HG03439 (cell line): ENCODE data around the gene GRB10.
A peak's percentile ranks its signal among the peaks of the same experiment; 100 is the strongest.

Experiments used
- ATAC-seq: cut with Tn5 transposase; IDR thresholded peaks from one replicate; pipeline ENCODE4 v1.9.1; 2021; ENCODE audit warnings: mild to moderate bottlenecking, moderate library complexity; ENCODE audit not compliant: unreplicated experiment

GRB10 gene

DNA sequence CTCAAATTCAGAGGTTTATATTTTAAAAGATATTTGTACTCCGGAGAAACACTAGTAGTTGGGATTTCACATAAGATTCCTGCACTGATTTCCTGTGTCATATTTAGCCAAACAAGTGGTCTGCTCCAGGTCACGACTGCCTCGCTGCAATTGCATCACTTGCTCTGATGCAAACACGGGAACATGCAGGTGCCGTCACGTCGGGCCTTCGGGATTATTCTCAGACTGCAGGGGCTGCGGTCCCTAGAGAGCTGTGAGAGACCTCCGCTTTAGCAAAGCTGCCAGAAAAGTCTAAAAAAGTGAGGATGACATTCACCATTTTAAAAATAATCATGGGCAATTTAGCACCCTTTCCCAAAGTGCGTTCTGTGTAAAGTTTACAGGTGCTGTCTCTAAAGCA lies 124.0 kb downstream of the GRB10 start:
- ATAC-seq, result no peak

DNA sequence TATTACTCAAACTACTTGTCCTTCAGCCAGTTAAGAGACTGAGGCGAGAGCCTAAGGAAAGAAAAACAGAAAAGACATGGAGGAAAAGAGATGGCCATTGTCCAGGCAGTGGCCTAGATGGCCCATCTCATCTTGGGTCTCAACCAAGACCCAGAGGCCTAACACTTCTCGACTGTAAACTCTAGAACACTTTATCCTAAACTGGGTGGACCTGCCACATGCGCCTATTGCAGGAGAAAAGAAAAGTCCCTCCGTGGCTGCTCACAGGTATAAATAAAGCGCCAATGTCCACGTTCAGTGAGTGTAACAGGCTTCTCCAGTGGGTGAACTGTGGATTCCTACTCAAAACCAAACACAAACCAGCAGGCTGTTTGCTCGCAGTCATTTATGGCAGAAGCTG lies 124.8 kb downstream of the GRB10 start:
- no peak for ATAC-seq

DNA sequence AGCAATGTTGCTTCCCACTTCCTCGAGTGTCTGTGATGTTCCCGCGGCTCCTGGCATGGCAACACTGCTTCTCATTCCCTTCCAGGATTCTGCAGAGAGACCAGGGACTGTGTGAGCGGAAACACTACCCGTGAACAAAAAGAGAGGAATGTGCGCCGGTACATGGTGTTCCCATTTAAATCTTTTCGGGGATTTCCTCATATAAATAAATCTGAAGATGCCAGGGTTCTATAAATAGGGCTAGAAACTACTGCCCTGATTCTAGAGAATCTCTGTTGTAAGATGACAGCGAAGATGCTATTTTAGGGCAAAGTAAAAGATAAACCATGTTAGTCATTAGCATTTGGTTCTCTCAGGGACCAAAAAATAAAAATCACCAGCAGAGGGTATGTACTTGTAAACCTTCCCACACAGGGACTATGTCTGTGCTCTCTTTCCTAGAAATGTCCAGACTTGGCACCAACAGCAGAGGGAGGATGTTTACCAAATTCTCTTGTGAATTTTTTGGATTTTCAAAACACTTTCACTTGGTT lies 125.3 kb downstream of the GRB10 start:
- ATAC-seq, result no peak

DNA sequence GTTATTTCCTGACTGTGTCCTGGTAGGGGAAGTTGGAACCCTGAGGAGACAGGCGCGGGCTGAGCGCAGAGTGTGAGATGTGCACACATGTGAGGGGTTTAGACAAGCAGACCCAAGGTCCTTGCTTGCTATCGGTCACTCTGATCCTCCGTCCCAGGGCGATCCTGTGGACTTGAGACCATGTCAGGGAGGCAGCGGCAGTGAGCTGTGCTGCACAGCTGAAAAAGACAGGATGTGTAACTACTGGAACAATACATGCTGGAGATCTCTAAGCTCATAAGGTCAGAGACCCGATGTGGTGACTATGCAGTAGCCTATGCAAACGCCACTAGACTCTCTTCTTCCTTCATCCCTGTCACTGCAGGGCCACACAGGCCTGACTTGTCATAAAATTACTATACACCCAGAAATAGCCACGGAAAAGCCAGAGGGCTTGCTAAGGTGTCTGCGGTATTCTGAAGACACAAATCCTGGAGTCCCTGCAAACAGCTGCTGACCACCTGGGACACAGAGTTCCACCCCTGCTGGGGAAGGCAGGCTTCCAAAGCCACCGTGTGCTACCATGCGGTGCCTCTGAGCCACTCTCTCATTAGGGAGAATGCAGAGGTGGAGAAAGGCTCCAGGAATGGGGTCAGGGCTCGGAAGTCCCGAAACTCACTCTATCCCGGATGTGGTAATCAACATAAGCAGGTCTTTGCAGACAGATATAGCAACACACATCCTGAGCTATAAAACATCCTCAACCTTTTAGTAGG lies 126.4 kb downstream of the GRB10 start:
- ATAC-seq, result no peak

DNA sequence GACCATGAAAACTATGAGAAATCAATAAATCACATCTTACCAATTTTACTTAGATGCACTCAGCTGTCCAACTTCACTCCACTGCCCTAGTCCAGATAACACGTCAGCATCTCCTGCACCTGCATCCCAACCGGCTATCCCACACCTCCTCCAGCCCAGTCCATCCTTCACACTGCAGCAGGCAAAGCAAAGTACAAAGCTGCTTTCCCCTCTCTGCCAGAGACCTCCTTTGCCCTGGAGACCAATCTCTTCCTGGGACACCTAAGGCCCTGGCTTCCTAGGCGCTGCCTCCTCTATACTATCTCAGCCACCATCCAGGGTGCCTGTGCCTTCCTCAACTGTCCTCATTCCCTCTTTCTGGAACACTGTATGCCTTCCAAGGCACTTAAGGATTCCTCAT lies 127.2 kb downstream of the GRB10 start:
- ATAC-seq, result no peak

DNA sequence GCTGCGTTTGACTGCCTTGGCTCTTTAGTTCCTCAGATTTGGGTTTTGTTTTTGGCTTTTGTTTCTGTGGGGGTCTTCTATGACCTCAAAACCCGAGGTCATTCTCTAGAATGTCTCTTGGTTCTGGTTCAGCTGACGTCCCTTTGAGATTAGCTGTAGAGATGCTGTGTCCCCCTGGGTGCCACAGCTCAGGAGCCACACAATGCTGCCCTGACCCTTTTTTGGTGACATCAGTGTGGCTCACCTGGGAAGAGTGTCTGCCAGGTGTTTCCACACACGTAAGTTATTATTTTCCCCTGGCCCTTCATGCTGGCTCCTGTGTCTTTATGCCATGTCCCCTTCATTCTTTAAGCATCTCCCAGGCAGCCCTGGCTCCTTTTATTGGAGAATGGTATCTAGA lies 127.7 kb downstream of the GRB10 start:
- no peak for ATAC-seq

DNA sequence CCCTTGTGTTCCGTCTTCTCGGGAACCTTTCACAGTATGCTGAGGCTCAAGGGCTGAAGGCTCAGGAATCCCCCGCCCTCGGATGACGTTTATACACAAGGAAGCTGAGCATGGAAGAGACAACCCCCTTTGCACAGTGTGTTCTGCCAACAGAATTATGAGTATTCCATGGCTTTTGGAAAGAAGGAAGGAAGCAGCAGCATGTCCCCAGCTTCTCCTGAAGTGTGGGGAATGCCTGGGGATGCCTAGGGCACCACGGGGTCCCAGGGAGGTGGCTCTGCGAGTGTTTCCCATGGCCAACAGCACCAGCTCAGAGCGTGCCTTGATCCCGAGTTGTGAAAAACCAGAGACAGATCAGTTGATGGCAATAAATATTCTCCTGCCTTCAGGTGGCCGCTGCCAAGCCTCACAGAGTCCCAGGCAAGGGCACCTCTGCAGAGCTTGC lies 128.7 kb downstream of the GRB10 start:
- ATAC-seq, result no peak

DNA sequence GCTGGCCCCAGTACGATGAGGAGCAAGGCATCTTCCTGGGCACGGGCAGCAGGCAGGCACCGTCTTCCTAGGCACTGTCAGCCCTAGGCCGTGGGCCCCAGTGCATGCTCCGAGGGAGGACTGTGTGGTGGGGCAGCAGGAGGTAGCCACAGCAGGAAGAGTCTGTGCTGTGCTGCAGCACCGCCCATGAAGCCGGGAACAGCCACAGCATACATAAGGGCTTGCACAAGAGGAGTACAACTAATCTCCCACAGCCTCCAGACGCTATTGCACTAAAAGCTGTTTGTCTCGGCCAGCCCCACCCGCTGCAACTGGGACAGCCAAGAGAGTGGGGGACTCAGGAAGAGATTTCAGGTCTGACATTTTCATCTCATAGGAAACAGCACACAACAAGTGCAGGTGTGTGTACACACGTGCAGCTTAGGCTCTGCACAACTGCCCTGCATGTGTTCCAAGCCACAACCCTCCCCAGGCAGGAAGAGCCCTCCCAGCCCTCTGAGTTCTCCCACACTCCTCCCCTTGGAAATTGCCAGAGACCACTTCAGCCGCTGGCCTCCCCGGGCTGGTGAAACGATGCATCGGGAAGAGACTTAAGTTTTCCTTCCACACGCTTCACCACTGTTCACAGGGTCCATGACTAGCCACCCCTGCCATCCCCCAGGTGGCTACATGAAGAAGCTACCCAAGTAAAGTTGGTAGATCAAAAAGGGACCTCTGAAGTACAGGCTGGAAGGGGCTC lies 129.4 kb downstream of the GRB10 start:
- ATAC-seq, result no peak

DNA sequence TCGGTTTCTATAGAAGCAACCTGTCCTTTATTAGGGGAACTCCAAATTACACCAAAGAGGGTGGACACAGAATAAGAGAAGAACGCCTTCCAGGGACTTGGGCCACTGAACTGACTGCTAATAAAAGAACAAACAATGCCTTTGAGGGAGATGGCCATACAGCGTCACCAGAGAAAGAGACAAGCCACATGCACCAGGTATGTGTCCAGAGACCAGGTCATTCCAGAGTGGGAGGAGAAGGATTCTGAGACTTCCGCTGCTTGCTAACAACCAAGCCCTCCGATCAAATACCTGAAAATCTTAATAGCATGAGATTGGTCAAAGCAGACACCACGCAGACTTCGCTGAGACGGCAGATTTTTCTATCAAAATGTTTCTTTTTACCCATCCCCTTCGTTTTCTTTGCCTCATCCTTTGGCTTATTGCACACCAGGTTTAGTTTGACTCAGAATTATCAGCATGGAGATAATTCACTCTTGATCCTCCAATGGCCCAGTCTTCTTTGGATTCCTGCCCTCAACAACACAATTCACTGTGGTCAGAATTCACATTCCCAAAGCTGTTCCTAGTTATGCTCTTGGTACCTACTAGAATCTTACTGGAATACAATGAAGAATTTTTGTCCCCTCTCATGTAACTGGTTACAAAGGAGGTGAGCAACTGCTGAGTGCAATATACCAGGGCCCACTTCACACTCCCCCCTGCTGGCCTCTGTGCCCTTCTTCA lies 130.1 kb downstream of the GRB10 start:
- ATAC-seq, result no peak

DNA sequence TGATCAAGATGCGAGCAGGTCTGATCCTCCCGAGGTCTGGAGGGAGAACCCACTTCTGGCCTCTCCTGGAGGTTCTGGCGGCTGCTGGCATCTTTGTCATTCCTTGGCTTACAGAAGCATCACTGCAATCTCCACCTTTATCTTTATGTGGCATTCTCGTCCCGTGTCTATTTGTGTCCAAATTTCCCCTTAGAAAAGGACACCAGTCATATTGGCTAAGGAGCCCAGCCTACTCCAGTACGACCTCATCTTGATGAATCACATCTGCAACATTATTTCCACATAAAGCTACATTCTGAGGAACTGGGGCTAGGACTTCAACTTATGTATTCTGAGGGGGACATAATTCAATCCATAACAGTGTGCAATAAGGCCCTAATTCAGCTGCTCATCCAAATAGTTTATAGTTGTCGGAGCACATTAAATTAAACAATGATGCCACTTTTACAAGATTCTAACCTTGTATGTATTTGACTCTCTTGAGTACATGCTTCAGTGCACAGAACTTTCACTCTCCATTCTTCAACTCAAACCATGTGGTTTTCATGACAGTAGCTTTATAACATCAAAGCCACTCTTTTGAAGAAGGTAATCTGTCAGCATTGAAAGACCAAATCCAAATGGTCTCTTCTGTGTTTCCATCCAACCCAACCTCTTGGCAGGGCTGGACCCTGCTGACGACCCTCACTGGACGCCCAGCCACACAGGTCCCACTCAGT lies 131.3 kb downstream of the GRB10 start:
- ATAC-seq, result peak; percentile 53

DNA sequence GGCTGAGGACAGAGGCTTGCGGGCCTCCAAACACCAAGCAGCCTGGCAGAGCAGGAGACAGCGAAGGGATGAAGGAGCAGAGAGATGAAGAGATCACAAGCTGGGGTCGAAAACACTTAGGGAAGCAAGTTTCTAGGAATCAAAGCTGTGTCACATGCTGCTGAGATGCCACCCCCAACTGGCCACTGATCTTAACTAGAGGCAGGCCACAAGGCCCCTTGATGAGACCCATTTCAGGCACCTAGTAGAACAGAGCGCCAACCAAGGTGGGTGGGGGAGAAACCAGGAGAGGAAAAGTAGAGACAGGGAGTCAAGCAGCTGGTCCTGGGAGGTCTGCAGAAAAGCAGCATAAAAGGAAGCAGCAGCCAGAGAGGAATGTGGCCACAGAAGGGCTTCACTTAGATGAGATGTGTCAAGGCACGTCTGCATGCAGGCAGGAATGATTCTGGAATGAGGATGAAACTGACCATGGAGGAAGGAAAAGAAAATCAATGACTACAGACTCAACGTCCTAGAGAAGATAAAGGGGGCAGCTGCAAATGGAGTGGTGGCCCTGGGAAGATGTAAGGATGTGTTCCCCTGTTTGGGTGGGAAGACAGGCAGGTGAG lies 132.5 kb downstream of the GRB10 start:
- no peak for ATAC-seq

DNA sequence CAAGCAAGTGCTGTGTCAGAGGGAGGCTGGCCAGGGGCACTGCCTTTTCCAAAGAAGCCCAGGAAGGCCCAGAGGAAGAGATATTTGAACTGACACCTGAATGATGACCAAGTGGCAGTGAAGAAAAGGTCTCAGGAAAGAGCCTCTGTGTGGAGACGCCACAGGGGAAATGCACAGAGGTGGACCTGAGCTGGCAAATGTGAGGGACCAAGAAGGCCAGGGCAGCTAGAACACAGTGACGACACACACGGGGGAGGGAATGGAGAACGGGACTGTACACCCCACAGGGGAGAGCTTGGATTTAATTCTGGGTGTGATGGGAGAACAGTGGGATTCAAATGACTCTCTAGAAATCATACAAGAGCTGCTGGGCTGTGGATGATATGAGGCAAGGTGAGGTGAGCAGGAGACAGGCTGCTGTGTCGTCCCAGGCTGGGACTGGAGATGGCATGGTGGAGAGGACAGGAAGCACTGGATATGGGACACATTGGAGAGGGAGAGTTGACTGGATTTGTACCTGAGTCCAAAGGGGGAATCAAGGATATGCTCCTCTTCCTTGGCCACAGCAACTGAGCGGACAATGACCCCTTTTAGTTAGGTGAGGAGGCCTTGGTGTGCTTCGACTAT lies 133.3 kb downstream of the GRB10 start:
- ATAC-seq, result no peak

DNA sequence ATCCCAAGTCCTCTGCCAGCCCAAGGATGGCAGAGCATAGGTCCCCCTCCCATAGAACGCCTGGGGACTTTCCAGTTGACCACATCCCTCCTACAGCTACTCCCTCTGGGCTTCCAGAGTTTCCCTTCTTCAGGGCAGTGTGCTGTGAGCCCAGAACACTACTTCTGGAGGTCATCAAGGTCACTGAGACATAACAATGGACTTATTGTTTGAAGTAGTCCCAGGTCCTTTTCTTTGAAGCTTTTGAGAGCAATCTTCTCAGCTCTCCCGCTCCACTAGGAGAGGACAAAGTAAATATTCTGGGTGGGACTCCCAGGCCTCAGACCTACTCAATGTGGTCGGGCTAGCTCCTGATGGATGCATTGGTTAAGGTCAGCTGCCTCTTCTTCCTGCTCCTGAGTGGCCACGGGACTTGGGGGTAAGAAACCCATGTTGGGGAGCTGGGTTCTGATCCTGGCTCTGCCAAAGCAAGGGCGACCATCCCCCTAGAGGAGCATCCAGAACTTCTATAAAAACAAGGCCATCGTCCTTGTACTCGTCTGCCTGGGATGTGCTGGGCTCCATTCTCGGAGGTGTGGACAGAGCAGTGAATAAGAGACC lies 134.0 kb downstream of the GRB10 start:
- no peak for ATAC-seq

DNA sequence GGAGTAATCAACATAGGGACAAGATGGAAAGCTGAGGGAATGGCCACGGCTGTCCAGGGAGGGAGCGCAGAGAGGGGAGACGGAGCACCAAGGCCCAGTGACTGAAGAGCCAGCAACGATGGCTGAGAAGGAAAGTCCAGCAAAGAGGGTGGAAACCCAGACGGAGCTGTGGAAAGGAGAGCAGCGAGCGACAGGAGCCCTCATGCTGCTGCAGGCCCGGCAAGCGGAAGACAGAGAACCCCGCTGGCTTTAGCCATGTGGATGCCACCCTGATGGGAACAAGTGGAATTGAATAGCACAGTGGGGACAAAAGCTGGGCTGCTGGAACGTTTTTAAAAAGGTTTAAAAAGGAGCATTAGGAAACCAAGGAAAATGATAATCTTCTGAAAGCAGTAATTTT lies 134.6 kb downstream of the GRB10 start:
- ATAC-seq, result no peak

DNA sequence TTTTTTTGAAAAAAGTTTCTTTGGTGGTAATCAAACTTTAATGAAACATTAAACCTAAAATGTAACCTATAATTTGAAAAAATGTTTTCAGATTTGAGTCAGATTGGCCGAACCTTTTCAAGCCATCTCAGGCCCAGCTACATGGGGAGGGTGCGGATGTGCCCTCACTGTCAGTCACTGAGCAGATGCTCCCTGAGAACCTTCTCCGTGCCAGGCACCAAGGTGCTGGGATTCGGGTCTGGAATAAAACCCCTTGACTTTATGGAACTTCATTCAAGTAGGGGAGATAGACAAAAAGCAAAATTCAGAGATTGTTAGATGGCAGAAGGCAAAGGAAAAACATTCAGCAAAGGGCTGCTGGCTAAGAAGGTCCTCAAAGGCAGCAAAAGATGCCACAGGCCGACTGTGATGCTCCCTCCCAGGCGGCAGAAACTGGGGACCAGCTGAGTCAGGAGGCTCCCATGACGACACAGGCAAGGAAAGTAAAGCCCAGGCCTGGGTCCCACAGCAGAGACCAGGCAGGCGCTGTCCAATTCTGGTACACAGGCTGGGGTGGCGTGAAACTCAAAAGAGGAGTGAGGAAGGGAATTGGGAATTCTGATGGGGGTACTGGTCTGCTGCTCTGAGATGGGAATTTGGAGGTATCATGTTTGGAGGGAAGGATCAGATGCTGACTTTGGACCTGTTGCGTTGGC lies 135.3 kb downstream of the GRB10 start:
- ATAC-seq, result no peak

DNA sequence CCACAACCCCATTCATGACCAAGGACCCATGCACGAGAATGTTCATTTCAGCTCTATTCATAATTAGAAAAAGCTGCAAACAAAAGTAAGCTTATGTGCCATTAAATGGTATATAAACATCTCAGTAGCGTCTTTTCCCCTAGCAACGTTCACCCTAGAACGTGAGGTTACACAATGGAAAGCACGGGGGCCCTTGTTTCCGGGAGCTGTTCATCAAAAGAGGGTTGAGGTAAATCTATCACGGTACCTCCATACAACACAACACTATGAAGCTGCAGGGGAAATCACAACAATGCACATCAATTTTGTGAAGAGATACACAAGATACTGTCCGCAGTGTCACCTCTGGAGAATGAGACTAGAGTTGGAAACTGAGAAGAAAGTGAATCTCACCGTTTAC lies 136.6 kb downstream of the GRB10 start:
- ATAC-seq, result no peak

DNA sequence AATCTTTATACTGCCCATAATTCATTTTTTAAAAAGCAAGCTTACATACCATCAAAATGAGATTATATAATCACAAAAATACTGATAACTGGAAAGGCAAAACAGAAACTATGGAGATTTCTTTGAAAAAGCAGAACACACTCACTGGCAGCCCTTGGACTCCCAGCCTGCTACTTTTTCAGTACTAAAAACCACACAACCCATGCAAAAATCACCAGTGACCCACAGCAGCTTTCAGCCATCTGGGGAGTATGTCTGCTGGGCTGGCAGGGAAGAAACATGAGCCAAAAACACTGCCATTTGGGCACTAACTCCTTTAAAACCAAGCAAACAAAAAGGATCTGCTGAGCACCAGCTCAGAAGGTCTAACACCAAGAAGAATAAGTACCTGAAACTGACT lies 137.5 kb downstream of the GRB10 start:
- no peak for ATAC-seq

DNA sequence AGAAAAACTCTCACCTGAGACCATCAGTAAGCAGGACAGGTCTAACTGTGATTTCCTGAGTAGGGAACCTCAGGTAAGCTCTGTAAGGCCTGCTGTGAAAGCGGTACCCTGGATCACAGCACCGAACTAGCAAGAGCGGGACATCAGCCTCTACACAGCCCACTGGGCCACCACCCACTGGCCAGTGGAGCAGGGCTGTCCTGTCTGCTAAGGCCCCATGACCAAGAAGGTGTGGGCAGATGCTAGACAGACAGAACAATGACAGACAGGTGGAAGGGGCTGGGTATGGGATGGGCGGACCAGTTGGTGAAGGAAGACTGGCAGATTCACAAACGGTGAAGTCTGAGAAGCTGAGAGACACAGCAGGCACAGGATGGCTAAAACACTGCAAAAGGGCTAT lies 138.1 kb downstream of the GRB10 start:
- no peak for ATAC-seq

DNA sequence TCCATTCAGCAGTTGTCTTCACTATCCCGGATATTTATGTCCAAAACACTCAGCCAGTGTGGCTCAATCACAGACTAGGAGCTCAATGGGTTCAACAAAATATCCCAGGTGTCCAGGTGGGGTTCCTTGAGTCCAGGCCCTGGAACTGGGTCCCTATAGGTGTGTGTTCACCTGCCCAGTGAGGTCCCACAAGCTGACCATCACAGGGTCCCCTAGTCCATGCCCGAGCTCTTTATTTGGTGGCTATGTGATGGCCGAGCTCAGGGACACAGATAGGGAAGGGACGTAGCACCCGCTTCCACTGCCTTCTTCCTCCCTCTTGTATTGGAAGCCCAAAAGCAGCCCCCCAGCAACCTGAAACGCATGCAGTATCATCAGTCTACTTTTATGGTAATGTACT lies 138.6 kb downstream of the GRB10 start:
- no peak for ATAC-seq
